Neuronal stem cell (in vitro differentiated cells): Measurements from ENCODE around the gene SLK.

Experiments
- DNase-seq: peaks from one replicate; pipeline ENCODE4 v3.0.0-alpha.2; 2013; ENCODE audit warnings: low spot score
- H2AFZ ChIP-seq: one replicate; pipeline ENCODE4 v1.6.1; 2013; ENCODE audit warnings: mild to moderate bottlenecking, low read length, inconsistent platforms
- H2AK5ac ChIP-seq: 2 replicates; pipeline ENCODE4 v1.6.1; 2013; ENCODE audit warnings: low read depth, mild to moderate bottlenecking, inconsistent platforms, low read length, moderate library complexity, mixed read lengths
- H2BK120ac ChIP-seq: 2 replicates; pipeline ENCODE4 v1.6.1; 2013; ENCODE audit warnings: low read depth, mild to moderate bottlenecking, inconsistent platforms, low read length, moderate library complexity, mixed read lengths
- H2BK12ac ChIP-seq: one replicate; pipeline ENCODE4 v1.6.1; 2013; ENCODE audit warnings: low read length, inconsistent platforms
- H2BK15ac ChIP-seq: 2 replicates; pipeline ENCODE4 v1.6.1; 2013; ENCODE audit warnings: mild to moderate bottlenecking, low read length, inconsistent platforms, mixed read lengths
- H2BK5ac ChIP-seq: one replicate; pipeline ENCODE4 v1.6.1; 2013; ENCODE audit warnings: inconsistent platforms, mild to moderate bottlenecking, low read length, moderate library complexity
- H3K14ac ChIP-seq: one replicate; pipeline ENCODE4 v1.6.1; 2013; ENCODE audit warnings: low read length, inconsistent platforms
- H3K18ac ChIP-seq: 2 replicates; pipeline ENCODE4 v1.6.1; 2013; ENCODE audit warnings: low read length, inconsistent platforms
- H3K23ac ChIP-seq: 2 replicates; pipeline ENCODE4 v1.6.1; 2013; ENCODE audit warnings: low read depth, mild to moderate bottlenecking, mixed read lengths, low read length, inconsistent platforms; ENCODE audit not compliant: poor library complexity
- H3K27ac ChIP-seq: replicated peaks from 3 replicates; pipeline ENCODE4 v1.5.1; 2013; ENCODE audit warnings: low read length, inconsistent platforms
- H3K27me3 ChIP-seq, 3 experiments: 2 replicates each; pipeline ENCODE4 v1.6.1; 2013; ENCODE audit warnings: low read length in 3 of 3, mild to moderate bottlenecking in 2 of 3, inconsistent platforms in 1 of 3, low read depth in 1 of 3, mixed read lengths in 1 of 3, moderate library complexity in 1 of 3; ENCODE audit not compliant: control insufficient read depth in 3 of 3, insufficient read depth in 3 of 3
- H3K36me3 ChIP-seq, 2 donors: replicated peaks in 1 of 2; 2 replicates each; pipeline ENCODE4 v1.6.1; 2013; ENCODE audit warnings: low read length in 2 of 2; ENCODE audit not compliant: control insufficient read depth in 2 of 2, insufficient read depth in 2 of 2
- H3K4ac ChIP-seq: 2 replicates; pipeline ENCODE4 v1.6.1; 2013; ENCODE audit warnings: inconsistent platforms, mild to moderate bottlenecking, low read length, moderate library complexity
- H3K4me1 ChIP-seq, 2 donors: 1 replicate in 1 of 2; 2 replicates in 1 of 2; pipeline ENCODE4 v1.6.1; 2013; ENCODE audit warnings: low read length in 2 of 2, low read depth in 1 of 2; ENCODE audit not compliant: control insufficient read depth in 2 of 2, insufficient read depth in 1 of 2
- H3K4me2 ChIP-seq: one replicate; pipeline ENCODE4 v1.6.1; 2013; ENCODE audit warnings: mild to moderate bottlenecking, low read length, inconsistent platforms; ENCODE audit not compliant: insufficient read depth, poor library complexity, severe bottlenecking
- H3K4me3 ChIP-seq, 2 donors: 2 replicates each; pipeline ENCODE4 v1.5.1; 2013; ENCODE audit warnings: low read length in 2 of 2, mild to moderate bottlenecking in 2 of 2, inconsistent platforms in 1 of 2, moderate library complexity in 1 of 2
- H3K79me1 ChIP-seq: one replicate; pipeline ENCODE4 v1.6.1; 2013; ENCODE audit warnings: low read depth, mild to moderate bottlenecking, inconsistent platforms, low read length, moderate library complexity
- H3K9ac ChIP-seq: one replicate; pipeline ENCODE4 v1.6.1; 2013; ENCODE audit warnings: mild to moderate bottlenecking, low read depth, low read length, inconsistent platforms; ENCODE audit not compliant: poor library complexity
- H3K9me3 ChIP-seq, 2 donors: replicated peaks in 1 of 2; 2 replicates each; pipeline versions ENCODE3 to v1.6.1; 2013; ENCODE audit warnings: low read length in 2 of 2, mild to moderate bottlenecking in 2 of 2, inconsistent platforms in 1 of 2, low read depth in 1 of 2, mixed read lengths in 1 of 2, moderate library complexity in 1 of 2; ENCODE audit not compliant: control insufficient read depth in 2 of 2, insufficient read depth in 1 of 2
- H4K8ac ChIP-seq: one replicate; pipeline ENCODE4 v1.6.1; 2013; ENCODE audit warnings: low read depth, mild to moderate bottlenecking, inconsistent platforms, low read length, moderate library complexity
- H4K91ac ChIP-seq: one replicate; pipeline ENCODE4 v1.6.1; 2013; ENCODE audit warnings: low read length, low read depth, mild to moderate bottlenecking, inconsistent platforms; ENCODE audit not compliant: poor library complexity
- WGBS, 2 donors: extraction: QIAGEN DNeasy Blood & Tissue Kit; methylation state at CpG; one replicate each; pipeline ENCODE4 v1.1.7; 2013; ENCODE audit warnings: missing lambda C conversion rate in 2 of 2, mixed read lengths in 1 of 2; ENCODE audit not compliant: insufficient read length in 2 of 2, insufficient replicate concordance in 1 of 2; ENCODE audit errors: extremely low coverage in 2 of 2; 5-methylcytosine and 5-hydroxymethylcytosine counted together

SLK gene

GRCh38 chr10:104053201-104053600, 86.3 kb downstream of the SLK start:
- no peak overlapping the region for H2BK12ac ChIP-seq
- no peaks in the 10 kb centered on the region for H3K36me3 ChIP-seq
- no peak overlapping the region for H2BK120ac ChIP-seq
- H3K4me1 ChIP-seq, result peaks cover 0 to 9% of the 10 kb centered on the region in 2 donors
- no CpG with 5 or more reads among the region's 4 CpGs for WGBS, 2 donors
- H2BK15ac ChIP-seq, result peak overlapping the region; percentile 60
- H2BK5ac ChIP-seq, result no peak overlapping the region
- H3K4ac ChIP-seq, result no peak overlapping the region
- H3K18ac ChIP-seq, result no peak overlapping the region
- H3K14ac ChIP-seq, result no peak overlapping the region
- H3K27me3 ChIP-seq, result peaks cover 0 to 17% (median 0%) of the 10 kb centered on the region in 3 experiments
- no peak overlapping the region for H3K23ac ChIP-seq
- DNase-seq, result no peak
- no peak overlapping the region for H3K4me2 ChIP-seq
- no peaks in the 10 kb centered on the region for H3K9me3 ChIP-seq
- no peaks in the 10 kb centered on the region for H3K79me1 ChIP-seq
- no peak overlapping the region for H3K27ac ChIP-seq
- no peak overlapping the region for H2AFZ ChIP-seq
- H2AK5ac ChIP-seq, result no peak overlapping the region
- no peak overlapping the region for H3K4me3 ChIP-seq
- H4K91ac ChIP-seq, result no peak overlapping the region
- H3K9ac ChIP-seq, result no peak overlapping the region
- no peak overlapping the region for H4K8ac ChIP-seq

GRCh38 chr10:104054430-104054829, 87.5 kb downstream of the SLK start:
- H2BK120ac ChIP-seq, result no peak overlapping the region
- WGBS, 2 donors, result no CpG with 5 or more reads among the region's 8 CpGs
- H3K9me3 ChIP-seq, result no peaks in the 10 kb centered on the region
- no peaks in the 10 kb centered on the region for H3K79me1 ChIP-seq
- H2AFZ ChIP-seq, result no peak overlapping the region
- peaks cover 0 to 14% (median 0%) of the 10 kb centered on the region in 3 experiments for H3K27me3 ChIP-seq
- no peak overlapping the region for H3K23ac ChIP-seq
- peaks cover 0 to 12% of the 10 kb centered on the region in 2 donors for H3K4me1 ChIP-seq
- H3K9ac ChIP-seq, result no peak overlapping the region
- DNase-seq, result no peak
- no peak overlapping the region for H3K4me2 ChIP-seq
- H3K27ac ChIP-seq, result no peak overlapping the region
- H2BK12ac ChIP-seq, result no peak overlapping the region
- peak overlapping the region; percentile 45 for H2BK15ac ChIP-seq
- H4K8ac ChIP-seq, result no peak overlapping the region
- H3K36me3 ChIP-seq, result no peaks in the 10 kb centered on the region
- no peak overlapping the region for H4K91ac ChIP-seq
- no peak overlapping the region for H2BK5ac ChIP-seq
- H3K4me3 ChIP-seq, result no peak overlapping the region
- no peak overlapping the region for H3K4ac ChIP-seq
- H3K14ac ChIP-seq, result no peak overlapping the region
- H3K18ac ChIP-seq, result no peak overlapping the region
- no peak overlapping the region for H2AK5ac ChIP-seq

- no CpG with 5 or more reads among the region's 14 CpGs for WGBS, 2 donors
- DNase-seq, result no peak
- peak overlapping the region; percentile 90 for H4K8ac ChIP-seq
Observed at GRCh38 chr10:104056619-104057273, 89.8 kb downstream of the SLK start.

GRCh38 chr10:104057717-104058116, 90.8 kb downstream of the SLK start:
- no peaks in the 10 kb centered on the region for H3K79me1 ChIP-seq
- H2BK120ac ChIP-seq, result no peak overlapping the region
- no peaks in the 10 kb centered on the region for H3K9me3 ChIP-seq
- WGBS, 2 donors, result no CpG with 5 or more reads among the region's 6 CpGs
- peak overlapping the region; percentile 51 for H2BK12ac ChIP-seq
- DNase-seq, result peak; percentile 40
- no peak overlapping the region for H3K4me3 ChIP-seq
- H3K4me1 ChIP-seq, result peaks cover 0 to 13% of the 10 kb centered on the region in 2 donors
- H4K8ac ChIP-seq, result no peak overlapping the region
- no peak overlapping the region for H3K23ac ChIP-seq
- no peak overlapping the region for H3K4ac ChIP-seq
- H3K27ac ChIP-seq, result peak overlapping the region; percentile 62
- H4K91ac ChIP-seq, result no peak overlapping the region
- no peak overlapping the region for H3K14ac ChIP-seq
- H3K4me2 ChIP-seq, result no peak overlapping the region
- no peak overlapping the region for H2AK5ac ChIP-seq
- peak overlapping the region; percentile 65 for H3K18ac ChIP-seq
- H2BK5ac ChIP-seq, result no peak overlapping the region
- H2BK15ac ChIP-seq, result peak overlapping the region; percentile 22
- H2AFZ ChIP-seq, result no peak overlapping the region
- peaks cover 0 to 12% (median 0%) of the 10 kb centered on the region in 3 experiments for H3K27me3 ChIP-seq
- H3K9ac ChIP-seq, result no peak overlapping the region
- H3K36me3 ChIP-seq, result no peaks in the 10 kb centered on the region

More at GRCh38 chr10:104056619-104057273, 89.8 kb downstream of the SLK start:
- no peak overlapping the region for H3K4me3 ChIP-seq
- peak overlapping the region; percentile 72 for H3K4ac ChIP-seq
- H3K36me3 ChIP-seq, result no peaks in the 10 kb centered on the region
- peak overlapping the region; percentile 69 for H2BK120ac ChIP-seq
- peak overlapping the region; percentile 76 for H2BK5ac ChIP-seq
- no peak overlapping the region for H3K9ac ChIP-seq
- H2AK5ac ChIP-seq, result peak overlapping the region; percentile 99
- H2AFZ ChIP-seq, result no peak overlapping the region
- H3K27ac ChIP-seq, result peak overlapping the region; percentile 20
- no peak overlapping the region for H3K14ac ChIP-seq
- H2BK15ac ChIP-seq, result peak overlapping the region; percentile 88
- H3K27me3 ChIP-seq, result peaks cover 0 to 14% (median 0%) of the 10 kb centered on the region in 3 experiments
- H3K79me1 ChIP-seq, result no peaks in the 10 kb centered on the region
- H2BK12ac ChIP-seq, result peak overlapping the region; percentile 64
- H3K23ac ChIP-seq, result peak overlapping the region; percentile 12
- H4K91ac ChIP-seq, result peak overlapping the region; percentile 1
- H3K4me1 ChIP-seq, result peaks cover 0 to 13% of the 10 kb centered on the region in 2 donors
- no peak overlapping the region for H3K4me2 ChIP-seq
- H3K9me3 ChIP-seq, result no peaks in the 10 kb centered on the region
- H3K18ac ChIP-seq, result peak overlapping the region; percentile 80
